ENCODE data around the gene TSEN54.

TSEN54 gene

DNA sequence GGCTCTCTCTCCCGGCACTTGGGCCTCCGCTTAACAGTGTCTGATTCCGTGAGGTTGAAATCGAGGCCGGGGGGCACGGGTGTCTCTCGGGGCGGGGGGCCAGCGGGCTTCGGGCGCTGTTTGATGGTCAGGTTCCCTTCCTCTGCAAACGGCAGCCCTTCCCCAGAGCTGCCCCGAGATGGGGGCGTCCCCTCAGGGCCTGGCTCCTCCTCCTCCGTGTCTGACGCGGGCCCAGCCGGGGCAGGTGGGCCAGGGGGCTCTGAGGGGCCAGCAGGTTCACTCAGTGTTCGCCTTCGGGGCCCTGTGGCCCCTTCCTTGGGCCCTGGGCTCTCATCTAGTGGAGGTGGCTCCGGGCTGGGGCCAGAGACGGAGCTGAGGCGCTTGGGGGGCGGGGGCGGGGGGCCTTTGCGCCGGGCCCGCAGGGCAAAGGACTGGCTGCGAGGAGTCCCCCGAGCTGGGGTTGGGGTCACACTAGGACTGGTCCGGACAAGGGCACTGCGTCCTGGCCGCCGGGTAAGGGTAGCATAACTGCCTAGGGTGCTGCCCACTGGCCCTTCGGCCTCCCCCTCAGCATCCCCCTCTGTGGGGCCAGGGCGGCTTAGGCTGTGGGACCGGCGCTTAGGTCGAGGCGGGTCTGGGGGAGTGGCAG, 14.1 kb upstream of the TSEN54 start:
- no peak for TF ChIP-seq Cebpa-rat (IDR thresholded peaks at IDR 0.05)
- Histone ChIP-seq H3K27me3 (no peaks in the 10 kb centered on the region), H3K4me3 (no peak overlapping the region), H3K4me1 (peaks cover 97% of the 10 kb centered on the region), H3K9me3 (no peaks in the 10 kb centered on the region), H3K36me3 (peaks cover 79% of the 10 kb centered on the region), H4K20me1 (peaks cover 13% of the 10 kb centered on the region), H3K9ac (peak overlapping the region; percentile 82), H3K4me2 (peak overlapping the region; percentile 92), H3K27ac (peak overlapping the region; percentile 96)

DNA sequence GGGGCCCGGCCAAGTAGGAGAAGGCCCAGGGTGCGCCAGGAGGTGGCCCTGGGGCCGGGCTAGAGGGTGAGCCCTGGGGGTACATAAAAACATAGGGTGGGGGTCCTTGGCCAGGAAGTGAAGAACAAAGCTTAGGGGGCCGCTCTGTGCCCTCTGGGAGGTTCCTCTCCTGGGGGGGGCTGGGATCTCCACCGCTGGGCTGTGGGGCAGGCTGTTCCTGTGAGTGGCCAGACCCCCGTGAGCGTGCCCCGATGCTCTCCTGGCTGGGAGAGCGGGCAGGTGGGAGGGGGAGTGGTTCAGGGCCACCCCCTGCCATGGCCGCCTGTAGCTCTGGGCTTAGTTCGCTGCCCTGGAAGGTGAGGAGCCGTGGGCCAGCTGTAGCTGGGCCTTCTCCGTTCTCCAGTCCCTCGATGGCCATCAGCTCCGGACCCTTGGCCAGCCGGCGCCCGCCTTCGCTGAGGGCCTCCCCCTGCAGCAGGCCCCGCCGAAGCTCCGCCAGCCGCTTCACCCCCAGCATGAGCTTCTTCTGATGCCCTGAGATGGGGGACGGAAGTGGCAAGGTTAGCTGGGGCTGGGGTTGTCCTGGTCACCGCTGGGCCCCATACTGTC, 13.5 kb upstream of the TSEN54 start:
- H3K4me2 ChIP-seq, result peak overlapping the region; percentile 73
- peak overlapping the region; percentile 96 for H3K27ac ChIP-seq
- H4K20me1 ChIP-seq, result peaks cover 19% of the 10 kb centered on the region
- peak overlapping the region; percentile 48 for H3K9ac ChIP-seq
- peaks cover 86% of the 10 kb centered on the region for H3K36me3 ChIP-seq
- H3K4me1 ChIP-seq, result peaks cover 97% of the 10 kb centered on the region
- no peaks in the 10 kb centered on the region for H3K27me3 ChIP-seq
- no peak for TF ChIP-seq Cebpa-rat (IDR thresholded peaks at IDR 0.05)
- no peak overlapping the region for H3K4me3 ChIP-seq
- H3K9me3 ChIP-seq, result no peaks in the 10 kb centered on the region

DNA sequence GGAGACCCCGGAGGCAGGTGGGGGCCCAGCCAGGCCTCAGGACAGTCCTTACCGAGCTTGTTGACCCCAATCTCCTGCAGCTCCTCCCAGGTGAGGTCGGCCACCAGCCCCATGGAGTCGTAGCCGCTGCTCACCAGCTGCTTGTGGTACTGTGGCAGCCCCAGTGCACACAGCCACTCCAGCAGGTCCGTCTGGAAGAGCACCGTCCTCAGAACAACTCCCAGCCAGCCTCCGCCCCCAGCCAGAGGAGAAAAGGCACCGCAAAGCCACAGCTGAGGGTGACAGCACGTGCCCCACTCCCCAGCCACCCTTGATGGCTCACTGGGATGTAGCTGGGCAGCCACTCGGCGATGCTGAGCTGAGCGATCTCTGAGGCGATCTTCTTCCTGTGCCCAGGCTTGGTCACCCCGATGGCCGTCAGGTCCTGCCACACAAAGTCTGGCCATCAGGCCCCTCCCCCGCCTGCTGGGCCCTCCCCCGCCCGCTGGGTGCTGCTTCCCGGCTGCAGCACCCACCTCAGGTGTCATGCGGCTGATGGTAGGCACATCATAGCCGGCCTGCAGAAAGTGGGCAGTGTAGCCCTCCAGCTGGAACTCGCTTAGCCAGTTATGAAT, 12.9 kb upstream of the TSEN54 start:
- no peak for TF ChIP-seq Cebpa-rat (IDR thresholded peaks at IDR 0.05)
- Histone ChIP-seq H3K4me3 (no peak overlapping the region), H3K27ac (peak overlapping the region; percentile 96), H3K9ac (peak overlapping the region; percentile 48), H3K4me2 (peak overlapping the region; percentile 73), H3K36me3 (peaks cover 89% of the 10 kb centered on the region), H4K20me1 (peaks cover 25% of the 10 kb centered on the region), H3K27me3 (no peaks in the 10 kb centered on the region), H3K4me1 (peaks cover 97% of the 10 kb centered on the region), H3K9me3 (no peaks in the 10 kb centered on the region)

DNA sequence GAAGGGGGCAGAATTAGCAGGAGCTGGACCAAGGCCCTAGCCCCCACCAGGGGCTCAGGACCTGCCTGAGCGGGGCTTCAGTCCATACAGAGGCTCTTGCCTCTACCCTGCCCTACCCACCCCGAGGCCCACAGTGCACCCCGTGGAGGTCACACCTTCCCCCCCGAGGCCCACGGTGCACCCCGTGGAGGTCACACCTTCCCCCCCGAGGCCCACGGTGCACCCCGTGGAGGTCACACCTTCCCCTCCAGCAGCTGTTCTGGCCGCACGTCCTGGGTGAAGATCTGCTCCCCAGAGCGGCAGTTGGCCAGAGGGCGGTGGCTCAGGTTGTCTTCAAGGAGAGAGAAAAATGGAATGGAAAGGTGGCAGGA, 12.4 kb upstream of the TSEN54 start:
- peaks cover 97% of the 10 kb centered on the region for H3K4me1 ChIP-seq
- peak overlapping the region; percentile 73 for H3K4me2 ChIP-seq
- peak overlapping the region; percentile 44; the same call in 1 of the 2 replicates for H3K27ac ChIP-seq
- H3K36me3 ChIP-seq, result peaks cover 94% of the 10 kb centered on the region
- no peak overlapping the region for H3K4me3 ChIP-seq
- no peaks in the 10 kb centered on the region for H3K27me3 ChIP-seq
- H3K9ac ChIP-seq, result no peak overlapping the region
- no peak for TF ChIP-seq Cebpa-rat (IDR thresholded peaks at IDR 0.05)
- H3K9me3 ChIP-seq, result no peaks in the 10 kb centered on the region
- H4K20me1 ChIP-seq, result peaks cover 30% of the 10 kb centered on the region

DNA sequence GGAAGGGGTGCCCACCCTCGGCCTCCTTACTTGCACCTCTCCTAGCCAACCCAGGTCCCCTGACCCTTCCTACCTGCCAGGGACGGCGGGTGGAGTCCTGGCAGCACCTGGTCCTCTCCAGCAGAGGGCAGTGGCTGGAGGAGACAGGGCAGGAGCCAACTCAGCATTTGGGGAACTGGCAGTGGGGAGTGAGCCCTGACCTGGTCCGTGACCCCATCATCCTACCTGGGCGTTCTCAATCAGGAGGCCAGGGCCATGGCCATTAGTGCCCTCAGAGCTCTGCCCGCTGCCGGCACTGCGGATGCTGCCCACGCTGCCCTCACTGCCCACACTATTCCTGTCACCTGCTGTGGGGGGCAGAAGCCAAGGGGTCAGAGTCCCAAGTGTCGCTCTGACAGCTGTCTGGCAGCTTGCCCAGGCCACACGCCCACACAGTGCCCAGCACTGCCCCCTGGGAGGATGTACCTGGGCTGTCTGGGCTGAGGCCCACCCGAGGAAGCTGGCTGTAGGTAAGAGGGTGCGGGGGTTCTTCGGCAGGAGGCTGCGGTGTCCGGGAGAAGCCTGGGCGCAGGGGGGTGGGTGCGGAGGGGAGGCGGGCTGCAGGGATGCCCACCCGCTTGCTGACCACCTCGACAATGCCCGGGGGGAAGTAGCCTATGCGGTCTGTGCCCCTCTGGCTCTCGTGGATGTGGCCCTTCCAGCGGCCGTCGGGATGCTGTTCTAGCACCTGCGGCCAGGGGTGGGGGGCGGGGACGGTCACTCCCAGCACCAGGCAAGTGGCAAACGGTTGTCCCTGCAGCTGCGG, 11.8 kb upstream of the TSEN54 start:
- Histone ChIP-seq H3K4me3 (no peak overlapping the region), H4K20me1 (peaks cover 36% of the 10 kb centered on the region), H3K27ac (peak overlapping the region; percentile 44; the same call in 1 of the 2 replicates), H3K9ac (peak overlapping the region; percentile 24; the same call in 1 of the 2 replicates), H3K4me1 (peaks cover 97% of the 10 kb centered on the region), H3K9me3 (no peaks in the 10 kb centered on the region), H3K4me2 (peak overlapping the region; percentile 73), H3K27me3 (no peaks in the 10 kb centered on the region), H3K36me3 (peaks cover 97% of the 10 kb centered on the region)
- TF ChIP-seq Cebpa-rat (IDR thresholded peaks at IDR 0.05), result no peak

DNA sequence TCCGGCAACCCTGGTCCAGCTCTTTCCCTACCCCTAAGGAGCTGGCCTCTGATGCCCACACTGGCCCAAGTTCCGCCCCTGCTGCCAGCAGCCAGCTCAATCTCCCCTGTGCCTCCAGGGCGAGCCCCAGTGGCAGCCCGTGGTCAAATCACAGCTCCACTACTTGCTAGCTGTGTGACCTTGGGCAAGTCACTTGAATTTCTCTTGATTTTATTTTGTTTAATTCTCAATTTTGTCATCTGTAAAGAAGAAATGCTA, 11.2 kb upstream of the TSEN54 start:
- Histone ChIP-seq H3K4me3 (no peak overlapping the region), H4K20me1 (peaks cover 41% of the 10 kb centered on the region), H3K4me1 (peaks cover 97% of the 10 kb centered on the region), H3K27ac (0 out of 2 replicates have a peak overlapping the region, but pooled peaks have one; percentile 44), H3K9ac (no peak overlapping the region; the same call in 1 of the 2 replicates), H3K27me3 (no peaks in the 10 kb centered on the region), H3K4me2 (peak overlapping the region; percentile 73), H3K9me3 (no peaks in the 10 kb centered on the region), H3K36me3 (peaks cover 97% of the 10 kb centered on the region)
- TF ChIP-seq Cebpa-rat (IDR thresholded peaks at IDR 0.05), result no peak

DNA sequence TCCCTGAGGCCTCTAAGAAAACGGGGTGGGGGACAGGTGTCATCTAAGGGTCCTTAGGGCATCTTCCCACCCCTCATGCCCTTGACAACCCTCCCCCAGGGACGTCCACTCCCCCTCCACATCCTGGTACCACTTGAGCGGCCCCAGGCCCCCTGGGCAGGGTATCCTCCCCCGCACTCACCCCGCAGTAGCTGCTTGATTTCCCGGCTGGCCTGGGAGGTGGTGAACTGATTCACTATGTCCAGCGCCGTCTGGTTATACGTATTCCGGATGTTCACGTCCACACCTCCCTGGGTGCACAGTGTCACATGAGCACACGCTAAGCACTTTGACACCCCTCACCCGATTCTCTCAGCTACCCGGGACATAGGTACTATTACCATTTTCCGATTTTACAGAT, 10.7 kb upstream of the TSEN54 start:
- Histone ChIP-seq H3K27me3 (no peaks in the 10 kb centered on the region), H3K9me3 (no peaks in the 10 kb centered on the region), H3K4me1 (peaks cover 97% of the 10 kb centered on the region), H4K20me1 (peaks cover 47% of the 10 kb centered on the region), H3K9ac (0 out of 2 replicates have a peak overlapping the region, but pooled peaks have one; percentile 38), H3K4me3 (no peak overlapping the region), H3K27ac (peak overlapping the region; percentile 38), H3K36me3 (peaks cover 97% of the 10 kb centered on the region), H3K4me2 (peak overlapping the region; percentile 73)
- TF ChIP-seq Cebpa-rat (IDR thresholded peaks at IDR 0.05), result no peak

DNA sequence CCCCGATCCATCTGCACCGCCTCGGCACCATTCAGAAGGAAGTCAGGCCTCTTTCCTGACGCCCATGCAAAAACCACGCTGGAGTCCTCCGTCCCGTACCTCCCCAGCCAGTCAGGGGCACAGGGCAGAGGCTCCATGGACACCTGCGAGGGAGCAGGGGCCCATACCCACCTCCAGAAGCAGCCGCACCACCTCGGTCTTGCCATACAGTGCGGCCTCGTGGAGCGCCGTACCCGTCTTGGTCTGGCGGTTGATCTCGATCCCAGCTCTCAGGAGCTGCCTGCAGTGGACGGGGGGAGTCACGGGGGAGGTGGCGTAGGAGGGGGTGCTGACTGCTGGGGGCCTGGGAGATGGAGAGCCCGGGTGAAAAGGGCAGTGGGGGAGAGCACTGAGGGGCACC, 10.2 kb upstream of the TSEN54 start:
- peak overlapping the region; percentile 38 for H3K27ac ChIP-seq
- H3K4me3 ChIP-seq, result no peak overlapping the region
- peaks cover 52% of the 10 kb centered on the region for H4K20me1 ChIP-seq
- no peaks in the 10 kb centered on the region for H3K9me3 ChIP-seq
- peaks cover 97% of the 10 kb centered on the region for H3K36me3 ChIP-seq
- H3K9ac ChIP-seq, result 0 out of 2 replicates have a peak overlapping the region, but pooled peaks have one; percentile 38
- peaks cover 97% of the 10 kb centered on the region for H3K4me1 ChIP-seq
- peak overlapping the region; percentile 73 for H3K4me2 ChIP-seq
- H3K27me3 ChIP-seq, result no peaks in the 10 kb centered on the region
- no peak for TF ChIP-seq Cebpa-rat (IDR thresholded peaks at IDR 0.05)

DNA sequence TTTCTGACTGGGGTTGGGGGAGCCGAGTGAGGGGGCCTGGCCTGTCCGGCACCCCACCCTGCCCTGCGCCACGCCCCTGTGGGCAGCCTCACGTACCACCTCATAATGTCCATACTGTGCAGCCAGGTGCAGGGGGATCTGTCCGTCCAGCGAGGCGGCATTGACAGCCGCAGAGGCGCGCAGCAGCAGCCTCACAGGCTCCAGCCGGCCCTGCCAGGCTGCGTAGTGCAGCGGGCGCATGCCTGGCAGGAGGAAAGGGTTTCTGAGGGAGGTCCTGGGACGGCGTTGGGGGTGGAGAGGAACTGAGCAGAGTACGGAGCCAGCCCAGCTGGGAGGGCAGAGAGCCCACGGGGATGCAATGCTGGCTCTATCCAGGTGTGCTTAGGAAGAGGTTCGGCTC, 9.4 kb upstream of the TSEN54 start:
- peak overlapping the region; percentile 72; the same call in 1 of the 2 replicates for H3K27ac ChIP-seq
- TF ChIP-seq Cebpa-rat (IDR thresholded peaks at IDR 0.05), result no peak
- peak overlapping the region; percentile 73 for H3K4me2 ChIP-seq
- H3K27me3 ChIP-seq, result no peaks in the 10 kb centered on the region
- H3K4me3 ChIP-seq, result no peak overlapping the region
- H3K9me3 ChIP-seq, result no peaks in the 10 kb centered on the region
- peaks cover 59% of the 10 kb centered on the region for H4K20me1 ChIP-seq
- peaks cover 97% of the 10 kb centered on the region for H3K4me1 ChIP-seq
- H3K36me3 ChIP-seq, result peaks cover 97% of the 10 kb centered on the region
- peak overlapping the region; percentile 38; the same call in 1 of the 2 replicates for H3K9ac ChIP-seq

Measured in BLaER1 (cell line).